Measurements from ENCODE around the gene SPANXN3. TPM values are rescaled to one million over a fixed set of nuclear protein-coding genes. Genes with fewer than 3 reads are reported as not detected.
"Not testable (repeated sequence)": the region's sequence is repeated elsewhere in the genome, so short reads cannot be mapped to it uniquely, and the experiment has no call there.

Gene SPANXN3
- total RNA-seq = not detected
- not detected for polyA plus RNA-seq
- long read RNA-seq, donor 1 = 0 reads
- long read RNA-seq, donor 2 = 0 reads

- H3K9me3 ChIP-seq; H3K27me3 ChIP-seq (replicated peaks in 1 of 7); DNase-seq; H3K27ac ChIP-seq; intact Hi-C loops (cut with DNase I; ENCODE audit: low total_unique reads); H3K4me1 ChIP-seq; H3K36me3 ChIP-seq; H3K4me3 ChIP-seq: not testable (repeated sequence)
- 55 to 97% (median 82%) methylated on average over 1 to 5 of the region's 5 CpGs; no CpG with 5 or more reads in 2 of the 5 donors for WGBS, 5 donors
These were observed at the start of gene SPANXN3 for GRCh38 chrX:143517375-143517774. Gene SPANXN3 (minus strand): TSS chrX:143517475. CDS start chrX:143517391, 84 bp downstream.

DNA sequence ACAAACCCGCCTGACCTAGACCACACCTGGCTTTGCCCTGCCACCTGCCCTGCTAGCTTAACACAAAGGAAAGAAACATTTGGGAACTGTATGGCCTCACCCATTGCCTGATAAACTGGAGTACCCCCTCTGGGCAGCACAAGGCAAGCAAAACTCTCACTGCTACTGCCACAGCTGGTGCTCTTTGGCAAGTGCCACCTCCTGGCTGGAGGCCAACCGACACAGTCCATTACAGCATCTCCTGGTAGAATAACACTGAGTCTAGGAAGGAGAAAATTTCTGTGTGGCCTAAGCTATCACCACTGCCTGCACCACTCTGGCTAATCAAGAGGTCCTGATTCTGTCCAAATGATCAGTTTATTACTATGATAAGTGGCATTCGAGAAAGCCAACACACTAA is 18.9 kb upstream of the SPANXN3 start:
- no peak overlapping the region for H3K27ac ChIP-seq
- intact Hi-C loops (cut with DNase I; ENCODE audit: low total_unique reads) = no loop called here
- H3K4me1 ChIP-seq = no peaks in the 10 kb centered on the region
- no peak overlapping the region for H3K4me3 ChIP-seq
- no peaks in the 10 kb centered on the region for H3K27me3 ChIP-seq (replicated peaks in 1 of 7)
- DNase-seq = no peak
- no peaks in the 10 kb centered on the region for H3K36me3 ChIP-seq
- TF ChIP-seq POLR2A (IDR thresholded peaks at IDR 0.05) (no peak), CTCF (IDR thresholded peaks at IDR 0.05 in 8 of 11, conservative IDR thresholded peaks at IDR 0.05 in 3 of 11) (no peak), POLR2AphosphoS5 (IDR thresholded peaks at IDR 0.05) (no peak)
- no peaks in the 10 kb centered on the region for H3K9me3 ChIP-seq
- WGBS, 5 donors = 59 to 84% (median 67%) methylated on average over 2 to 3 of the region's 3 CpGs

GRCh38 chrX:143502196-143502595 is 15.1 kb downstream of the SPANXN3 start:
- H3K27me3 ChIP-seq (replicated peaks in 1 of 7); intact Hi-C loops (cut with DNase I; ENCODE audit: low total_unique reads); H3K4me1 ChIP-seq; H3K36me3 ChIP-seq; H3K4me3 ChIP-seq; DNase-seq; H3K27ac ChIP-seq: not testable (repeated sequence)
- H3K9me3 ChIP-seq = peaks cover 0 to 14% (median 8%) of the 10 kb centered on the region in 8 donors
- WGBS, 5 donors = 58 to 74% (median 62%) methylated on average over 6 of the region's 6 CpGs

DNA sequence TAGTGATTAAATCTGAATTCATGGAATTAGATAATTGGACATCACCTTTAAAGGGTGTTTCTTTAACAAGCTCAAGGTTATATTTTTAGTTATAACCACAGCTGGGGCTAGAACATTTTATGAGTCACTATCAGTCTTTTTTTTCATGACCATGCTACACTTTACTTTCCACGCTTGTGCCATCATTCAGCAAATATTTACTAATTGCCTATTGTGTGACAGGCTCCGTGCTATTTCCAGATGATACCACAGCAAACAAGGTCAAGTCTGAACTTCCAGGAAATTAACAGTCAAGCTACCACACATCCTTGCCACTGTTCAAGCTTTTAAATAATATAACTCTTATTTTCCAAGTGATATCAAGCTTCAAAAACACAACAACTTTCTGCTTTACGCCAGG is 16.5 kb downstream of the SPANXN3 start:
- no peak for DNase-seq
- Histone ChIP-seq H3K27me3 (replicated peaks in 1 of 7) (no peaks in the 10 kb centered on the region), H3K9me3 (peaks cover 0 to 22% (median 8%) of the 10 kb centered on the region in 8 donors), H3K27ac (no peak overlapping the region), H3K4me1 (no peaks in the 10 kb centered on the region), H3K4me3 (no peak overlapping the region), H3K36me3 (no peaks in the 10 kb centered on the region)
- WGBS, 5 donors = 62 to 84% (median 68%) methylated on average over 3 of the region's 3 CpGs
- TF ChIP-seq POLR2A (IDR thresholded peaks at IDR 0.05) = no peak
- no peak for TF ChIP-seq CTCF (IDR thresholded peaks at IDR 0.05 in 8 of 11, conservative IDR thresholded peaks at IDR 0.05 in 3 of 11)
- no peak for TF ChIP-seq POLR2AphosphoS5 (IDR thresholded peaks at IDR 0.05)
- intact Hi-C loops (cut with DNase I; ENCODE audit: low total_unique reads) = no loop called here

DNA sequence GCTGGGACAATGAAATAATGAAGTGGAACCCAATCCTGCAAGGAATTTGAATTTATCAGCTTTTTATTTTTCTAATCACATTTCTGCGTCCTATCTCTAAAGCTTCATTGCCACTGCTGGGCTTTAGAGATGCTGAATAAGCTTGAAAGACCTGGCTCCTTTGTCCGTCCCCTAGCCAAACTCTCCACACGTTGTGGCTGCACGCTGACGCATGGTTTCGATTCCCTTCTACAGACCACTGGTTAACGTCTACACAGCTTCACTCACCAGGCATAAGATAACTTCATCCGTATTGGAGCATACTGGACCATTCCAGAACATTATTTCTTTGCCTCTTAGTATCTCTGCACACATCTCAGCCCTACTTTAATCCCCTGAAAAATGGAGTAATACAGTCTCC is 31.2 kb downstream of the SPANXN3 start:
- WGBS, 5 donors = 67 to 87% (median 80%) methylated on average over 8 of the region's 8 CpGs
- no peak overlapping the region for H3K4me3 ChIP-seq
- H3K4me1 ChIP-seq = no peaks in the 10 kb centered on the region
- H3K36me3 ChIP-seq = no peaks in the 10 kb centered on the region
- H3K27me3 ChIP-seq (replicated peaks in 1 of 7) = no peaks in the 10 kb centered on the region
- intact Hi-C loops (cut with DNase I; ENCODE audit: low total_unique reads) = no loop called here
- TF ChIP-seq POLR2AphosphoS5 (IDR thresholded peaks at IDR 0.05) (no peak), POLR2A (IDR thresholded peaks at IDR 0.05) (no peak), CTCF (IDR thresholded peaks at IDR 0.05 in 8 of 11, conservative IDR thresholded peaks at IDR 0.05 in 3 of 11) (no peak)
- no peaks in the 10 kb centered on the region for H3K9me3 ChIP-seq
- no peak for DNase-seq
- no peak overlapping the region for H3K27ac ChIP-seq

Measured in spleen (tissue), 13 donors.